Measurements from ENCODE around the gene EGFR.
"Not testable (repeated sequence)": the region's sequence is repeated elsewhere in the genome, so short reads cannot be mapped to it uniquely, and the experiment has no call there.

The EGFR gene

DNA sequence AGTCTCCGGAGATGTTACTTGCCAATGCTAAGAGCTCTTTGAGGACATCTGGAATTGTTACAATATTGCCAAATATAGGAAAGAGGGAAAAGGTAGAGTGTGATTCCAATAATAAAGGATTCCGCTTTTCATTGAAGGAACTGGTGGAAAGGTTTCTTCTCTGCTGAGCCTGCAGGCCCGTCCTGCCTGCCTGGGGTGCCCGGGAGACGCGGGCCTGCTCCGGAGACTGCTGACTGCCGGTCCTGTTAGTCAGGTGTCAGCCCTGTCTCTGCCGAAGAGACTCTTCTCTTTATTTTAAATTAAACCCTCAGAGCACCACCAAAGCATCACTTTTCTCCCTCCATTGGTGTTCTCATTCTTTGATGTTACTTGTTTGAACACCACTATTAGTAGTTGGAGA, 2.2 kb downstream of the EGFR start:
- intact Hi-C loops (cut with micrococcal nuclease): no loop called here
- H3K36me3 Mint-ChIP-seq (ENCODE audit: low read depth): no peaks in the 10 kb centered on the region
- no peak overlapping the region for H3K4me3 Mint-ChIP-seq
- H3K9me3 Mint-ChIP-seq: no peaks in the 10 kb centered on the region
- H3K4me1 Mint-ChIP-seq (ENCODE audit: low read depth): no peaks in the 10 kb centered on the region
- no peak overlapping the region for H3K27ac Mint-ChIP-seq
- peaks cover 50% of the 10 kb centered on the region for H3K27me3 Mint-ChIP-seq

DNA sequence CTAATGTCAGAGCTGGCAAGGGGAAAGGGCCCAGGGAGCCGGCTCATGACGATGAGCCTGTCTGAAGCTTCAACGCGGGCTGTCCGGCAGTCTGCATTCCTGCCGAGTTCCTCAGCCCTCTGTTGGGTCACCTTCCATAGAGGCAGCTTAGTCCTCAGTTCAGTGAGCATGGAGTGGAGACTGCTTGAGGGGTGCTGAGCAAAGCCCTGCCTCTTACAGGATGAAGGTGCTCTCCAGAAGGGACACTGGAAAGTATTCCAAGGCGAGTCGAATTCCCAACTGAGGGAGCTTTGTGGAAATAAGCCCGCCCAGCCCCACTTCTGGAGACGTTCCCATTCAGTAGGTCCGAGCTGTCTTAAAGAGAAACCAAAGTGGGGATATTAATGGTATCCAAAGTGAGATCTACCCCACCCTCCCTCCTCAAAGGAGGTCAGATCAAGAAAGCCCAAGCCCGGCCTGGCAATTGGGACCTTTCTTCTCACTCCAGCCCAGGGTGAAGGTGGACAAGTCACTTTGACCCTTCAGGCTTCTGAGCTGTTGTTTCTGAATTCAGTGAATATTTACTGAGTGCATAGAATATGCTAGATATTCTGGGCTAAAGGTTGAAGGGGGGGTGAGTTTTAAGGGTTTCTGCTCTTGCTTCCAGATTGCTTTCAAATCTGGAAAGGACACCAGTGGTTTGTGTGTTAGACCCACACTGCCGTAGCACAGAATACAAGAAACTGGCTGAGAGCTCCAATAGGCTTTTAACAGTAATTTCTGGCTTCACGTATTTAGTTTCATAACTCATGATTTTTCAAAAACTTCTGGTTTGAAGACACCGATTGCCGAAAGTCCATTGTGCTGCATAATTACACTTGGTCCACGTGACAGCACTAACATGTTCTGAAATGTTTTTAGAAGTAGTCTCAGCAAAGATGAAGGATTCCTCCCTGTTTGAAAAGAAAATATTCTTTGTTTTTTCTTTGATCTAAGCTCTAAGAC, 3.5 kb downstream of the EGFR start:
- H3K36me3 Mint-ChIP-seq (ENCODE audit: low read depth): no peaks in the 10 kb centered on the region

DNA sequence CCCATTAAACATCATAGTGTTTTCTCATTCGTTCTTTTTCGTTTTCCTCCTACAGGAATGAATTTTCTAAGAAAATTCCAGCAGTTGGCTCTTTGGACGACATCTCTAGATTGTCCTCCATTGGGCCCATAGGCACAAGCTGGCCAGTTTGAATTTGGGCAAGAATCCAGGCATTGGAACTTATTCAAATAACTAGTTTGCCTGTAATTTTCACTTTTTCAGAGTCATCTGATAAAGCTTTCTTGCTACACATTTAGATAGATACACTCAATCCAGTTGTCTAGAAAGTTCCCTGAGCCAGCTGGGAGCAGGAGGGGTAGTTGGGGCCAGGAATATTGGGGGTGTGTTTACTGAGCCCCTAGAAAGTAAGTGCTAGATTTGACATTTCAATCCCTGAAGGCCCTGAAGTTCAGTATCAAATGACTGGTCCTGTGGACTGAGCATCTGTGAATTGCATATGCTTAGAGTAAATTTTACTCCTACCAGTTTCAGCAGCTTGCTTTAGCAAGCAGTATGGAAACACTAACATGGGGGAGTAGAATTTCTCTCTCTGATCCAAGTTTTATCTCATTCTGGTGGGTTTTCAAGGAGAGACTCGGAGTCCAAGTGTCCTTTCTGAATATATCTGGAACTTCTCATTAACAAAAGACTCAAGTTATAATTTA, 5.2 kb downstream of the EGFR start:
- Mint-ChIP-seq H3K27ac (no peak overlapping the region), H3K27me3 (peaks cover 35% of the 10 kb centered on the region), H3K9me3 (no peaks in the 10 kb centered on the region), H3K4me3 (no peak overlapping the region), H3K36me3 (ENCODE audit: low read depth) (no peaks in the 10 kb centered on the region), H3K4me1 (ENCODE audit: low read depth) (no peaks in the 10 kb centered on the region)
- intact Hi-C loops (cut with micrococcal nuclease): no loop called here

More for the DNA sequence above, 3.5 kb downstream of the EGFR start:
- H3K4me3 Mint-ChIP-seq: no peak overlapping the region
- no peaks in the 10 kb centered on the region for H3K4me1 Mint-ChIP-seq (ENCODE audit: low read depth)
- no peak overlapping the region for H3K27ac Mint-ChIP-seq
- peaks cover 50% of the 10 kb centered on the region for H3K27me3 Mint-ChIP-seq
- no peaks in the 10 kb centered on the region for H3K9me3 Mint-ChIP-seq
- intact Hi-C loops (cut with micrococcal nuclease): no loop called here

DNA sequence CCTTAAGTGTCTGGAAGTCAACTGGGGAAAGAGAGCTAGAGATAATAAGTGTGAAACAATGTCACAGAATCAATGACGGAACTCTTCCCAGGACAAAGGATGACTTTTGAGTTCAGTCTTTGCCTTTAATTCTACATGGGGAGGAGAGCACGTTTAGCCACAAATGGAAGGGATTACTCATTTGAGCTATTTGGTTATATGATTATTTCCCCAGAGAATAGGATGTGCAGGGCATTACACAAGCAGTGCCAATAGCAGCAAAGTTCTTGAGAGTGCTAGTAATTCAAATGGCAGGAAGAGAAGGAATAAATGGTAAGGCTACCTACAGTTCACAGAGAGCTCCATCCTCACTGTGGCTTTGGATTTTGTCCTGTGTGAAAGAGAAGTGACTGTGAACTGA, 6.0 kb downstream of the EGFR start:
- Mint-ChIP-seq H3K9me3 (no peaks in the 10 kb centered on the region), H3K27me3 (peaks cover 28% of the 10 kb centered on the region), H3K4me1 (ENCODE audit: low read depth) (no peaks in the 10 kb centered on the region), H3K36me3 (ENCODE audit: low read depth) (no peaks in the 10 kb centered on the region), H3K4me3 (no peak overlapping the region), H3K27ac (no peak overlapping the region)
- intact Hi-C loops (cut with micrococcal nuclease): no loop called here

DNA sequence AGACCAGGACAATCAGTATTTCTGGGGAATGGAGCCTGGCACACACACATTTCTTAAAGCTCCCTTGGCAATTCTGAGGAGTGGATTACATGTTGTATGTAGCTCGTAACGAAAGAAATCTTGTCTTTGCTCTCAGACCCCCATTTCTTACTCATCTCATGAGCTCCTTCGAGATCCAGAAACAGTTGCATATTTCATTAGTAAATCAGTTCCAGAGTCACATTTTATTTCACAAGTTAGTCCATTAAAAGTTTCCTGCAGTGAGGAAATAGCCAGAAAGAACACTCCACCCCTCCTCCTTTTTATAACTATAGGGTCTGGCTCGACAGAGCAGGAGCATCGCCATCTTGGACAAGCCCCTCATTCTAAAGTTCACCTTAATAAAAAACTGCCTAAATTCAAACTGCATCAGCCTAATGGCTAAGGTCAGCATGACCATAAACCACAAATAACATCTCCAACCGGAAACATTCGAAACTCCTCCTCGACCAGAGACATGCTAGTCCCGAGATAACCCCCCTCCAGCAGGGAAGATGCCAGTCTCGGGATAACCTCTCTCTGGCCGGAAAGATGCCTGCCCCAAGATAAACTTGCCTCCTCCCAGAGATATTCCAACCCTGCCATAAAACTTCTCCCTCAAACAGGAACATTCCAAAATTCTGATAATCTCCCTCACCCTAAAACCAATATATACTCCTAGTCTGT, 7.4 kb downstream of the EGFR start:
- Mint-ChIP-seq H3K4me1 (ENCODE audit: low read depth) (no peaks in the 10 kb centered on the region), H3K4me3 (no peak overlapping the region), H3K27ac (no peak overlapping the region), H3K9me3 (no peaks in the 10 kb centered on the region), H3K36me3 (ENCODE audit: low read depth) (no peaks in the 10 kb centered on the region), H3K27me3 (peaks cover 13% of the 10 kb centered on the region)
- intact Hi-C loops (cut with micrococcal nuclease): no loop called here

DNA sequence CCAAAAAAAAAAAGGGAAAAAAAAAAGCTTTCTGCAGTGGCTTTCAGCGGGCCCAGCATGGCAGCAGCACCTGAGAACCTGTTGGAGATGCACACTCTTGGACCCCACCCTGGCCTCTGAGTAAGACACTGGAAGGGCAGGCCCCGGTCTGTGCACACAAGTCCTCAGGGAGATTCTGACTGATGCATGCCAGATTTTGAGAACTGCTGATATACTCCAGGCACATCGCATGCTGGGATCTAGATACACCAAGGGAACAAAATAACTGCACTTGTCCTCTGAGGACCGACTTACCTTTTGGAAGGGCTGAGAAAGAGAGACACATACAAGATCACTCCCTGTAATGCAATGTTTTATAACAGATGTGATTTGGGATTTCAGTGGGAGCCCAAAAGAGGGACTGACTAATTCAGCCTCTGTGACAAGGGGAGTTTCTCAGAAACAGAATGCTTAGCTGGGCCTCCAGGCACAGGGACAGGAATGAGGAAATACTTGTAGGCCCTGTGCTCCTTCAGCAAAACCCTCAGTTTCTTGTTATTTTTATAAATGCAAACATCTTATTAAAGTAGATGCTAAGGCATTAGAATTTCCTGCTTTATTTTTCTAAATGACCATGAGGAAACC, 8.2 kb downstream of the EGFR start:
- peaks cover 6% of the 10 kb centered on the region for H3K27me3 Mint-ChIP-seq
- H3K4me1 Mint-ChIP-seq (ENCODE audit: low read depth): no peaks in the 10 kb centered on the region
- no peak overlapping the region for H3K4me3 Mint-ChIP-seq

DNA sequence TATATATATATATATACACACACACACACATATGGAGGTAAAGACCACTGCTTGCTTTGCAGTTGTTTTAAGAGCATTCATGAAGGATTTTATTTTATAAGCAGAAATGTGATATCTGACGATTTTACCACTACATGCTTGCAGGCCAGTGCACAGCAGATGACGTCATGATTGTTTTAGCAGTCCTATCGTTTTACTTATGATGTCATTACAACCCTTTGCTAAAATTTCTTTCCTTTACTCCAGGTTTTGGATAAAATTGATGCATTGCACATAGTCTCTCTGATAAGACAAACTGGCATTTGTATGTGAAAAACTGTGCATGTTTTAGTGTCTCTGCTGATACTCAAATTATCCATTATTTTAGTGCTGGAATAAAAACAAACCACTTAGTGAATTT, 9.2 kb downstream of the EGFR start:
- H3K9me3 Mint-ChIP-seq: no peaks in the 10 kb centered on the region
- H3K36me3 Mint-ChIP-seq (ENCODE audit: low read depth): no peaks in the 10 kb centered on the region
- intact Hi-C loops (cut with micrococcal nuclease): no loop called here
- H3K27ac Mint-ChIP-seq: no peak overlapping the region
- H3K4me3 Mint-ChIP-seq: no peak overlapping the region
- H3K27me3 Mint-ChIP-seq: peaks cover 4% of the 10 kb centered on the region
- no peaks in the 10 kb centered on the region for H3K4me1 Mint-ChIP-seq (ENCODE audit: low read depth)

More for the DNA sequence above, 8.2 kb downstream of the EGFR start:
- Mint-ChIP-seq H3K27ac (no peak overlapping the region), H3K36me3 (ENCODE audit: low read depth) (no peaks in the 10 kb centered on the region), H3K9me3 (no peaks in the 10 kb centered on the region)
- intact Hi-C loops (cut with micrococcal nuclease): no loop called here

DNA sequence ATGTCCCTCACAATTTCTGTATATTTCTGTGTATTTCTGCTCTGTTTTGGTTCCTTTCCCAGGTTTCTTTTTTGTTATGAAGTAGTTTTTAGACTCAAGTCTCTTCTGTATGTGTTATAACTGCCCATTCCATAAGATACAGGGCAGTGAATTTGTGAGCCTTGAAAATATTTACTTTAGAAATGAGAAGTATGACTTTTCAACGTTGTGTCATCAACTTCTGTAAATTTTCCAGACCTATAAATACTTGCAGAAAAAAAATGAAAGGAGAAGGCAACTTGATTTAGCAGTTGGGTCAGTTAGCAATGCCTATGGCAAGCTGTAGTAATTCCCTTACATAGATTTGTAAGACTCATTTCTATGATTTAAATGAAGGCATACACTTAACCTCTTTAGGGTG, 11.5 kb downstream of the EGFR start:
- H3K27ac Mint-ChIP-seq: no peak overlapping the region
- H3K27me3 Mint-ChIP-seq: peaks cover 3% of the 10 kb centered on the region
- intact Hi-C loops (cut with micrococcal nuclease): no loop called here
- no peaks in the 10 kb centered on the region for H3K4me1 Mint-ChIP-seq (ENCODE audit: low read depth)
- H3K36me3 Mint-ChIP-seq (ENCODE audit: low read depth): no peaks in the 10 kb centered on the region
- H3K9me3 Mint-ChIP-seq: no peaks in the 10 kb centered on the region
- H3K4me3 Mint-ChIP-seq: no peak overlapping the region

DNA sequence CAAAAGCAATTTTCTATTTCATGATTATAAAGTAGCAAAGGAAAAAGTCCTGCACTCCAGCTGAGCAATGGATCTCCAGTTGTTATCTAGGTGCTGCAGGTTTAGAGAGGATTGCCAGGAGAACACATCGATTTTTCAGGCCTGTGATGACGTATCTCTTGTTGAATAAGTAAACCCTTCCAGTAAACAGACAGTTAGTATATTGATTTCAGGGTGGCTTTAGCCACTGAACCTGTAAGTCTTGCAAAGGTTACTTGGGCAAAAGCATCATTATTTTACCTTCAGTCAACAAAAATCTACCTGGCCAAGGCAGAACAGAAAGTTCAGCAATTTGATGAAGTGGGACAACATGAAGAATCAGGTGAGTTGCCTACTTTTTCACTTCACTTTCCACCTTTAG, 12.3 kb downstream of the EGFR start:
- no peak overlapping the region for H3K27ac Mint-ChIP-seq
- intact Hi-C loops (cut with micrococcal nuclease): no loop called here
- H3K4me3 Mint-ChIP-seq: no peak overlapping the region
- no peaks in the 10 kb centered on the region for H3K9me3 Mint-ChIP-seq
- no peaks in the 10 kb centered on the region for H3K4me1 Mint-ChIP-seq (ENCODE audit: low read depth)
- H3K27me3 Mint-ChIP-seq: peaks cover 3% of the 10 kb centered on the region
- H3K36me3 Mint-ChIP-seq (ENCODE audit: low read depth): no peaks in the 10 kb centered on the region

DNA sequence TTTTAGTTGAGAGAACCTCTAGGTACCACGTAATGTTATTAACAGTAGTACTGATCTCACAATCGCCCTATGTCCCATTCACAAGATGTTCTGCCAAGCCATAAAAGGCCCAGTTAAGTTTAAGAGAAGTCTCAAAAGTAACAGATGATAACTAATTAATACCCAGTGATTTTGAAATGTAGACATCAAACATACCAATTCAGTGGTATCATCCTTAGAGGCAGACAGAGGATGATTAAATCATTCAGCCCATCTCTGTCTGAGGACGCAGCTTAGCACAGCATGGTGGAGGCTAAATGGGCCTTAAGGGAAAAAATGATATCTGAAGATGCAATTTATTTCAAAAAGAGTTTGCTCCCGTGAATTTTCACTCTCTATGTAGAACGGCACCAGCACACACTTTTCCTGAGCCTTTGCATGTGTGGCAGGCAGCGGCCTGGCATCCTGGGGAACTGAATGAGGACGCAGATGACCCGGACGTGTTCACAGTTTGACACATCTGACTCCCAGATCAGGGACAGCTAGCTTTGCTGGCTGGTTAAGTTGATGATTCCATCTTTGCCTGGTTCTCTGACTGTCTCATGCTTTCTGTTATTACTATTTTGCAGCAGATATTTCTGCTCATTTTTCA, 13.4 kb downstream of the EGFR start:
- Mint-ChIP-seq H3K9me3 (no peaks in the 10 kb centered on the region), H3K4me3 (no peak overlapping the region), H3K36me3 (ENCODE audit: low read depth) (no peaks in the 10 kb centered on the region), H3K27ac (no peak overlapping the region), H3K4me1 (ENCODE audit: low read depth) (no peaks in the 10 kb centered on the region), H3K27me3 (no peaks in the 10 kb centered on the region)
- intact Hi-C loops (cut with micrococcal nuclease): no loop called here

DNA sequence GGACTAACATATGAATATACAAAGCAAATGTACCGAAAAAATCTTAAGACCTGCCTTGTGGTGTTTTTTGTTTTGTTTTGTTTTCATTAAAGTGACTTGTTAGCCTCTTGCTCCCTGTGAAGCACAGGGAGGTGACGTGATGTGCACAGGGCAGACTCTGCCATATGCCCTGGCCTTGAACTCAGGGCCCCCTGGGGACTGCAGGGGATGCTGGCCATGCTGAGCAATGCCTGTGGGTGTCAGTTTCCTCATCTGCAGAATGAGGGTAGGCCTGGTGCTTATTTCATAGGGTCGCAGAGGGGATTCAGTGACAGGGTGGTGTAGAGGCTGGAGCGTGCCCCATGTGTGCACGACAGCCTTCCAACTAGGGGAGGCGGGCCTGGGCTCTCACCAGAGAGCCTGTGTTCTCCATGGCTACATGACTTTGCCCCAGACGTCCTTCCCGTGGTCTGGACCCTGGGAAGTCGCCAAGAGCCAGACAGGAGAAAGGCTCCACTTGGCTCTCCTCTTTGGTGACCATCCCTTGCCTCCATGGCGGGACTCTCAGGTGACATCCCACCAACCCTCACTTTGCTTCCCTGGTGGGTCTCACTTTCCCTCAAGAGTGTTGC, 14.5 kb downstream of the EGFR start:
- Mint-ChIP-seq H3K9me3 (no peaks in the 10 kb centered on the region), H3K4me1 (ENCODE audit: low read depth) (no peaks in the 10 kb centered on the region), H3K27ac (no peak overlapping the region), H3K27me3 (no peaks in the 10 kb centered on the region), H3K36me3 (ENCODE audit: low read depth) (no peaks in the 10 kb centered on the region), H3K4me3 (no peak overlapping the region)
- intact Hi-C loops (cut with micrococcal nuclease): no loop called here

DNA sequence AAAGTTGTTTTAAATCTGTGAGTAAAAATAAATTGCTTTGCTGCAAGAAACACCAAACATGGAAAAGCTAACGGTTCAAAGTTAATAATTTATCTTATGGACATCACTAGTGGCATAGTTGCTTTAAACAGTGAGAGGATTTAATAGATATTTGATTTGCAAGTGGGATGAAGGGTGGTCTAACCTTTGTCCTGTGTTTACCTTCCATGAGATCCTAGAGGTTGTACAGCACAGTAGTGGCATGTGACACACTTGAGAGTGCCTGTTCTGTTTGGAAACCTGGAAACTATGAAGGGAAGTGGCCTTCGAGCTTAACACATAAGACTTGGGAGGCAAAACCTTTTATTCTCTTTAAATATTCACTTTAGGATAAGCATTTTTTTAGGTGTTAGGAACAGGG, 16.0 kb downstream of the EGFR start:
- Mint-ChIP-seq H3K4me1 (ENCODE audit: low read depth) (no peaks in the 10 kb centered on the region), H3K9me3 (no peaks in the 10 kb centered on the region), H3K36me3 (ENCODE audit: low read depth) (no peaks in the 10 kb centered on the region), H3K4me3 (no peak overlapping the region), H3K27ac (no peak overlapping the region), H3K27me3 (no peaks in the 10 kb centered on the region)
- intact Hi-C loops (cut with micrococcal nuclease): no loop called here

DNA sequence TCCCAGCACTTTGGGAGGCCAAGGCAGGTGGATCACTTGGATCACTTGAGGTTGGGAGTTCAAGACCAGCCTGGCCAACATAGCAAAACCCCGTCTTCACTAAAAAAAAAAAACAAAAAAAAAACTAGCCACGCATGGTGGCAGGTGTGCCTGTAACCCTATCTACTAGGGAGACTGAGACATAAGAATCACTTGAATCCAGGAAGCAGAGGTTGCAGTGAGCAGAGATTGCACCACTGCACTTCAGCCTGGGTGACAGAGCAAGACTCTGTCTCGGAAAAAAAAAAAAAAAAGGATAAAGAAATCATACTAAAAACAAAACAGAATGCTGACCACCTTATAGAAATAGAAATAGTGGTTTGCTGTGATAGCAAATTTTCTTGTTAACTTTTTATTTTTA, 16.6 kb downstream of the EGFR start:
- H3K27ac Mint-ChIP-seq; H3K9me3 Mint-ChIP-seq; intact Hi-C loops (cut with micrococcal nuclease); H3K4me1 Mint-ChIP-seq (ENCODE audit: low read depth); H3K27me3 Mint-ChIP-seq; H3K36me3 Mint-ChIP-seq (ENCODE audit: low read depth); H3K4me3 Mint-ChIP-seq: not testable (repeated sequence)

Measured in dendritic cell treated with granulocyte-macrophage colony-stimulating factor and Interleukin-4, amounts not matched to agents 40 ng/mL and 50 ng/mL, for 4 days (primary cell).